Measurements from ENCODE around the gene TTLL5.
A peak's percentile ranks its signal among the peaks of the same experiment; 100 is the strongest.

Gene TTLL5

DNA sequence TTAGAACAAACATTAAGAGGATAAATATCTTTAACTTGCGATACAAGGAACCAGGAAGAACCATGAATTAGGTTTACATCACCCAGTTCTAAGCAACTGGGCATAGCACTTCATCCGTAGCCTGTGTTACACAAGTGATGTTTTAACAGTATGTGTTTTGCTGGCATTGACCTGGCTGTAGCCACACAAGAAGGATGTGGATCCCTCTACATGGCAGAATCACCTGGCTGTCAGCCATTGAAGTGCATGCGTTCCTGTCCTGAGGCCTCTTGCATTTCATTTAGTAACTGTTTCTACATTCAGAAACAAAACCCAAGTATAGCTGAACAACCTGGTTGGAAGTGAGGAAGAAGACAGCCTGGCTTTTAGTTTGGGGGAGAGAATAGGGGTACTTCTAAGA, 248.6 kb downstream of the TTLL5 start:
- H3K27ac ChIP-seq = peak overlapping the region; percentile 43

DNA sequence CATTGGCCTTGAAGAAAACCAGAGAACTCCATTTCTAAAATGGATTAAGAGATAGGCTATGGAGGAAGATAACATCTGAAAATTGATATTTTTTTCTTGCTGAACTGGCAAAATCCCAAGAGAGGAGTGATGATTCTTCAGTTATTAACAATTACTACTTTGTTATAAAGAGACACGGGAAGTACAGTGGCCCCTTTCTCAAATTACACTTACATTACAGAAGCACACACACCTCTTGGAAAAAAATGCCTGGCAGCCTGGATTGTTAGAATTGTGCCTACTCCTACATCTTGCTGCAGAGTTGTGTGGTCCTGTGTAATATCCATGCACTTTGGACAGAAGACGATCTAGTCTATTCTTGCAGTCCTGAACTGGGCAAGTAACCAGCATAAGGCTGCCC, 249.0 kb downstream of the TTLL5 start:
- no peak overlapping the region for H3K4me3 ChIP-seq (ENCODE audit: low read depth, low read length)
- H3K36me3 ChIP-seq (ENCODE audit: control insufficient read depth, insufficient read depth, low read length) = no peaks in the 10 kb centered on the region
- H2AFZ ChIP-seq = no peak overlapping the region
- H3K4me1 ChIP-seq = peaks cover 23% of the 10 kb centered on the region
- H3K4me2 ChIP-seq (ENCODE audit: low read length) = no peak overlapping the region
- TF ChIP-seq, protein P1, sequence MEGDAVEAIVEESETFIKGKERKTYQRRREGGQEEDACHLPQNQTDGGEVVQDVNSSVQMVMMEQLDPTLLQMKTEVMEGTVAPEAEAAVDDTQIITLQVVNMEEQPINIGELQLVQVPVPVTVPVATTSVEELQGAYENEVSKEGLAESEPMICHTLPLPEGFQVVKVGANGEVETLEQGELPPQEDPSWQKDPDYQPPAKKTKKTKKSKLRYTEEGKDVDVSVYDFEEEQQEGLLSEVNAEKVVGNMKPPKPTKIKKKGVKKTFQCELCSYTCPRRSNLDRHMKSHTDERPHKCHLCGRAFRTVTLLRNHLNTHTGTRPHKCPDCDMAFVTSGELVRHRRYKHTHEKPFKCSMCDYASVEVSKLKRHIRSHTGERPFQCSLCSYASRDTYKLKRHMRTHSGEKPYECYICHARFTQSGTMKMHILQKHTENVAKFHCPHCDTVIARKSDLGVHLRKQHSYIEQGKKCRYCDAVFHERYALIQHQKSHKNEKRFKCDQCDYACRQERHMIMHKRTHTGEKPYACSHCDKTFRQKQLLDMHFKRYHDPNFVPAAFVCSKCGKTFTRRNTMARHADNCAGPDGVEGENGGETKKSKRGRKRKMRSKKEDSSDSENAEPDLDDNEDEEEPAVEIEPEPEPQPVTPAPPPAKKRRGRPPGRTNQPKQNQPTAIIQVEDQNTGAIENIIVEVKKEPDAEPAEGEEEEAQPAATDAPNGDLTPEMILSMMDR (IDR thresholded peaks at IDR 0.05) = no peak
- no peak overlapping the region for H3K9ac ChIP-seq
- peak overlapping the region; percentile 43 for H3K27ac ChIP-seq
- no peaks in the 10 kb centered on the region for H3K27me3 ChIP-seq (ENCODE audit: control insufficient read depth, insufficient read depth, low read length)
- no peaks in the 10 kb centered on the region for H3K79me2 ChIP-seq
- no peaks in the 10 kb centered on the region for H3K9me3 ChIP-seq (ENCODE audit: control insufficient read depth, low read length)

More for the DNA sequence above, 248.6 kb downstream of the TTLL5 start:
- no peaks in the 10 kb centered on the region for H3K9me3 ChIP-seq (ENCODE audit: control insufficient read depth, low read length)
- no peaks in the 10 kb centered on the region for H3K36me3 ChIP-seq (ENCODE audit: control insufficient read depth, insufficient read depth, low read length)
- no peaks in the 10 kb centered on the region for H3K27me3 ChIP-seq (ENCODE audit: control insufficient read depth, insufficient read depth, low read length)
- H2AFZ ChIP-seq = no peak overlapping the region
- TF ChIP-seq, protein P1 (IDR thresholded peaks at IDR 0.05) = no peak
- H3K79me2 ChIP-seq = no peaks in the 10 kb centered on the region
- no peak overlapping the region for H3K4me2 ChIP-seq (ENCODE audit: low read length)
- no peak overlapping the region for H3K4me3 ChIP-seq (ENCODE audit: low read depth, low read length)
- peaks cover 24% of the 10 kb centered on the region for H3K4me1 ChIP-seq
- no peak overlapping the region for H3K9ac ChIP-seq

DNA sequence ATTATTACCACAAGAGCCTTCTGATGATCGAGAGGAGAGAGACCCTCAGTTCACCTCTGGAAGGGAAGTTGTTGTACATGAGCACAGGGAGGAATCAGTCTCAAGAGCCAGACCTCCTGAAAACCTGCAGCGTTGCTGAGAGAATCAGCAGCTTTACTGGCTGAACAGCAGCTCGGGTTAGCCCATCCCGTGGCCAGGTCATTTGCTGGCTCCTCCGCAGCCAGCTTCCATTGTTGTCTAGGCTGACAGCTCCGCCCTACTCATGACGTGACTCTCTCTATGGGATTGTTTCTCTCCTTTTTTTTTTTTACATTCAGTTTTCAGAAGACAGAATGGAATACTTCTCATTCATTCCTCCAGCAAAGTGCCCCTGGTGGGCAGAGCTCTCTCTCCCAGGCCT, 250.8 kb downstream of the TTLL5 start:
- Histone ChIP-seq H3K9ac (no peak overlapping the region), H3K36me3 (ENCODE audit: control insufficient read depth, insufficient read depth, low read length) (no peaks in the 10 kb centered on the region), H3K4me3 (ENCODE audit: low read depth, low read length) (no peak overlapping the region), H3K4me2 (ENCODE audit: low read length) (no peak overlapping the region), H3K27ac (no peak overlapping the region), H3K79me2 (no peaks in the 10 kb centered on the region), H3K9me3 (ENCODE audit: control insufficient read depth, low read length) (no peaks in the 10 kb centered on the region), H3K27me3 (ENCODE audit: control insufficient read depth, insufficient read depth, low read length) (no peaks in the 10 kb centered on the region), H2AFZ (no peak overlapping the region), H3K4me1 (peaks cover 14% of the 10 kb centered on the region)
- TF ChIP-seq, protein P1 (IDR thresholded peaks at IDR 0.05) = no peak

DNA sequence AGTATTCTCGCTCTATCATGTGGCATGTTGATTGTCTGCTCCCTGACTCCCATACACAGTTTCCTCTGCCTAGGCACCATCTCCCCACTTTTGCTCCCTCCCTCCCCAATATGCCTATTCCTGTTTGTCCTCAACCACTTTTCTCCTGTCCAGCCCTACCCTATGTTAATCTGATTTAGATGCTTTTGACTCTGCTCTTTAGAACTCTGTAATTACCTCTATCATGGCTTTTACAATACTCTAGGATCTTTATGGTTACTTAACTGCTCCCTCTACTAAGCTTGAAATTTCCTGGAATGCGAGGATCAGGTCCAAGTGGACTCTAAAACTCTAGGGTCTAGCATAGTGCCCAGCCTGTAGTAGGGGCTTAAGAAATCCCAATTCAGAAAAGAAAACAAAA, 252.1 kb downstream of the TTLL5 start:
- H3K36me3 ChIP-seq (ENCODE audit: control insufficient read depth, insufficient read depth, low read length) = no peaks in the 10 kb centered on the region
- H3K4me1 ChIP-seq = peaks cover 14% of the 10 kb centered on the region
- H3K4me2 ChIP-seq (ENCODE audit: low read length) = no peak overlapping the region
- H3K9ac ChIP-seq = no peak overlapping the region
- no peaks in the 10 kb centered on the region for H3K79me2 ChIP-seq
- TF ChIP-seq, protein P1 (IDR thresholded peaks at IDR 0.05) = no peak
- no peak overlapping the region for H3K4me3 ChIP-seq (ENCODE audit: low read depth, low read length)
- no peaks in the 10 kb centered on the region for H3K27me3 ChIP-seq (ENCODE audit: control insufficient read depth, insufficient read depth, low read length)
- no peaks in the 10 kb centered on the region for H3K9me3 ChIP-seq (ENCODE audit: control insufficient read depth, low read length)
- no peak overlapping the region for H2AFZ ChIP-seq
- H3K27ac ChIP-seq = no peak overlapping the region

DNA sequence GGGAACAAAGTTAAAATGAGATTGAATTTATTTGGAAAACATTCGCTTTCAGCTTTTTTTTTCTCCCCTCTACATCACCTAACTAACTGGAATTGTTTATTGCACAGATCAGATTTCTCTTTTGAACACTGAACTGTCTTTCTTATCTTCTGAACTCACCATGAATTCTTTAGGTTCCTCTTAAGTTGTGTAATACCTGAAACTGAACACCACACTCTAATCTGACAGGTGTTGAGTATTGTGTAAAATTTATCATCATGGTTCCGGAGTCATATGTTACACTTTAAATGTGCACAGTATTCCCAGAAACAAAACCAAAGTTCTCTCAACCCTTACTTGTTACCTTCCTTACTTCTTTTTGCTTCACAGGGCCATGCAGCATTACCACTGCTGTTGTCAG, 254.0 kb downstream of the TTLL5 start:
- H3K4me1 ChIP-seq = peaks cover 9% of the 10 kb centered on the region
- H3K36me3 ChIP-seq (ENCODE audit: control insufficient read depth, insufficient read depth, low read length) = no peaks in the 10 kb centered on the region
- no peak overlapping the region for H3K27ac ChIP-seq
- TF ChIP-seq, protein P1 (IDR thresholded peaks at IDR 0.05) = no peak
- no peaks in the 10 kb centered on the region for H3K9me3 ChIP-seq (ENCODE audit: control insufficient read depth, low read length)
- H3K4me3 ChIP-seq (ENCODE audit: low read depth, low read length) = no peak overlapping the region
- no peak overlapping the region for H2AFZ ChIP-seq
- no peak overlapping the region for H3K4me2 ChIP-seq (ENCODE audit: low read length)
- no peaks in the 10 kb centered on the region for H3K27me3 ChIP-seq (ENCODE audit: control insufficient read depth, insufficient read depth, low read length)
- no peak overlapping the region for H3K9ac ChIP-seq
- no peaks in the 10 kb centered on the region for H3K79me2 ChIP-seq

Data from parathyroid adenoma (tissue), 2 donors.